ENCODE data around the gene MED16. TPM values are rescaled to one million over a fixed set of nuclear protein-coding genes. Genes with fewer than 3 reads are reported as not detected.

MED16 gene
- total RNA-seq, 2 donors from 2014 or later = 60.4 to 64.1 TPM

- Mint-ChIP-seq H3K27ac (no peak overlapping the region), H3K4me1 (peaks cover 4% of the 10 kb centered on the region), H3K27me3 (no peaks in the 10 kb centered on the region)
These were observed 24.3 kb downstream of the MED16 start for GRCh38 chr19:868458-869244.

GRCh38 chr19:867855-868457 lies 25.0 kb downstream of the MED16 start:
- H3K36me3 Mint-ChIP-seq (ENCODE audit: low read depth) = peaks cover 29% of the 10 kb centered on the region
- H3K9me3 Mint-ChIP-seq = no peaks in the 10 kb centered on the region
- no peak overlapping the region for H3K4me3 Mint-ChIP-seq
- H3K27ac Mint-ChIP-seq = no peak overlapping the region
- peaks cover 4% of the 10 kb centered on the region for H3K4me1 Mint-ChIP-seq
- ATAC-seq (replicated peaks) = no peak
- H3K27me3 Mint-ChIP-seq = no peaks in the 10 kb centered on the region

More at GRCh38 chr19:868458-869244, 24.3 kb downstream of the MED16 start:
- no peaks in the 10 kb centered on the region for H3K9me3 Mint-ChIP-seq
- ATAC-seq (replicated peaks) = no peak
- peaks cover 29% of the 10 kb centered on the region for H3K36me3 Mint-ChIP-seq (ENCODE audit: low read depth)
- no peak overlapping the region for H3K4me3 Mint-ChIP-seq

GRCh38 chr19:867301-867793 lies 25.6 kb downstream of the MED16 start:
- Mint-ChIP-seq H3K27ac (no peak overlapping the region), H3K4me1 (peaks cover 4% of the 10 kb centered on the region), H3K36me3 (ENCODE audit: low read depth) (peaks cover 29% of the 10 kb centered on the region), H3K4me3 (no peak overlapping the region), H3K27me3 (no peaks in the 10 kb centered on the region), H3K9me3 (no peaks in the 10 kb centered on the region)
- no peak for ATAC-seq (replicated peaks)

- no peak overlapping the region for H3K4me3 Mint-ChIP-seq
- ATAC-seq (replicated peaks) = no peak
- no peaks in the 10 kb centered on the region for H3K9me3 Mint-ChIP-seq
- no peaks in the 10 kb centered on the region for H3K27me3 Mint-ChIP-seq
- peaks cover 29% of the 10 kb centered on the region for H3K36me3 Mint-ChIP-seq (ENCODE audit: low read depth)
- no peak overlapping the region for H3K27ac Mint-ChIP-seq
- peaks cover 4% of the 10 kb centered on the region for H3K4me1 Mint-ChIP-seq
These were observed 26.2 kb downstream of the MED16 start for GRCh38 chr19:866769-867300.

GRCh38 chr19:863315-863620 lies 29.7 kb downstream of the MED16 start:
- Mint-ChIP-seq H3K27ac (peak overlapping the region; percentile 81), H3K27me3 (no peaks in the 10 kb centered on the region), H3K4me3 (peak overlapping the region; percentile 71)

GRCh38 chr19:862581-863314 lies 30.2 kb downstream of the MED16 start:
- Mint-ChIP-seq H3K4me3 (peak overlapping the region; percentile 71), H3K9me3 (no peaks in the 10 kb centered on the region)

More at GRCh38 chr19:863315-863620, 29.7 kb downstream of the MED16 start:
- peaks cover 4% of the 10 kb centered on the region for H3K4me1 Mint-ChIP-seq
- peaks cover 8% of the 10 kb centered on the region for H3K36me3 Mint-ChIP-seq (ENCODE audit: low read depth)
- H3K9me3 Mint-ChIP-seq = no peaks in the 10 kb centered on the region
- no peak for ATAC-seq (replicated peaks)

GRCh38 chr19:861756-862580 lies 31.0 kb downstream of the MED16 start:
- Mint-ChIP-seq H3K27me3 (no peaks in the 10 kb centered on the region), H3K4me1 (no peaks in the 10 kb centered on the region), H3K36me3 (ENCODE audit: low read depth) (no peaks in the 10 kb centered on the region), H3K27ac (no peak overlapping the region), H3K9me3 (no peaks in the 10 kb centered on the region), H3K4me3 (peak overlapping the region; percentile 71)
- ATAC-seq (replicated peaks) = peak; percentile 21

More at GRCh38 chr19:862581-863314, 30.2 kb downstream of the MED16 start:
- ATAC-seq (replicated peaks) = peak; percentile 59
- H3K36me3 Mint-ChIP-seq (ENCODE audit: low read depth) = peaks cover 7% of the 10 kb centered on the region
- H3K27me3 Mint-ChIP-seq = no peaks in the 10 kb centered on the region
- peaks cover 4% of the 10 kb centered on the region for H3K4me1 Mint-ChIP-seq
- no peak overlapping the region for H3K27ac Mint-ChIP-seq

- Mint-ChIP-seq H3K27ac (no peak overlapping the region), H3K36me3 (ENCODE audit: low read depth) (no peaks in the 10 kb centered on the region), H3K4me1 (no peaks in the 10 kb centered on the region), H3K9me3 (no peaks in the 10 kb centered on the region), H3K4me3 (no peak overlapping the region), H3K27me3 (no peaks in the 10 kb centered on the region)
- no peak for ATAC-seq (replicated peaks)
These were observed 31.7 kb downstream of the MED16 start for GRCh38 chr19:861141-861755.

- H3K4me3 Mint-ChIP-seq = no peak within 1 kb of the TSS
- no peak within 1 kb of the TSS for H3K27ac Mint-ChIP-seq
- no peaks in the 10 kb centered on the region for H3K9me3 Mint-ChIP-seq
- no peaks in the 10 kb centered on the region for H3K36me3 Mint-ChIP-seq (ENCODE audit: low read depth)
- no peak for ATAC-seq (replicated peaks)
- H3K4me1 Mint-ChIP-seq = no peaks in the 10 kb centered on the region
- no peaks in the 10 kb centered on the region for H3K27me3 Mint-ChIP-seq
These were observed 33.8 kb downstream of the MED16 start, which contains the start of gene CFD for GRCh38 chr19:858868-859843. TSS of gene CFD (plus strand) at chr19:859664. CDS start at chr19:859690, 26 bp downstream.

- Mint-ChIP-seq H3K27ac (no peak overlapping the region), H3K36me3 (ENCODE audit: low read depth) (no peaks in the 10 kb centered on the region), H3K4me1 (no peaks in the 10 kb centered on the region), H3K9me3 (no peaks in the 10 kb centered on the region), H3K4me3 (no peak overlapping the region), H3K27me3 (no peaks in the 10 kb centered on the region)
- no peak for ATAC-seq (replicated peaks)
These were observed 34.7 kb downstream of the MED16 start for GRCh38 chr19:858284-858683.

- Mint-ChIP-seq H3K36me3 (ENCODE audit: low read depth) (no peaks in the 10 kb centered on the region), H3K27me3 (no peaks in the 10 kb centered on the region), H3K4me1 (no peaks in the 10 kb centered on the region), H3K27ac (no peak overlapping the region), H3K9me3 (no peaks in the 10 kb centered on the region), H3K4me3 (no peak overlapping the region)
- ATAC-seq (replicated peaks) = no peak
These were observed 37.3 kb downstream of the MED16 start for GRCh38 chr19:855566-856120.

GRCh38 chr19:855142-855541 lies 37.8 kb downstream of the MED16 start:
- ATAC-seq (replicated peaks) = no peak
- no peaks in the 10 kb centered on the region for H3K9me3 Mint-ChIP-seq
- H3K4me3 Mint-ChIP-seq = no peak overlapping the region
- no peaks in the 10 kb centered on the region for H3K4me1 Mint-ChIP-seq
- no peaks in the 10 kb centered on the region for H3K36me3 Mint-ChIP-seq (ENCODE audit: low read depth)
- no peaks in the 10 kb centered on the region for H3K27me3 Mint-ChIP-seq
- no peak overlapping the region for H3K27ac Mint-ChIP-seq
